ENCODE results near the gene ROBO1.

- no peak for TF ChIP-seq CTCF (IDR thresholded peaks at IDR 0.05)
- no peak for TF ChIP-seq POLR2A (IDR thresholded peaks at IDR 0.05)
These were observed 612.9 kb downstream of the ROBO1 start for GRCh38 chr3:79154865-79155264.

Measured in thyroid gland (tissue), 4 donors.